IMR-90 (cell line): ENCODE measurements around the gene GRM2. TPM values are rescaled to one million over a fixed set of nuclear protein-coding genes. Genes with fewer than 3 reads are reported as not detected.
A peak's percentile ranks its signal among the peaks of the same experiment; 100 is the strongest.

Experiments
- ATAC-seq: fragments of 200-7000 bp; cut with Tn5 transposase; 2 replicates; pipeline ENCODE4 v1.9.1; 2020; ENCODE audit warnings: low read depth, mild to moderate bottlenecking, moderate library complexity
- BruUV-seq: library from RNA; stranded (reverse); fragments of 400-500 nt; replicated peaks from 2 replicates; lab custom pipeline; 2021; lab: Mats Ljungman, UMichigan
- CTCF ChIA-PET: fragments of 300-600 bp; formaldehyde crosslinking; extraction: SDS; loops from one replicate; lab custom pipeline; 2021; ENCODE audit warnings: antibody characterized with exemption; lab: Yijun Ruan, JAX
- POLR2A ChIA-PET: fragments of 300-600 bp; sonication (Branson Sonifier 250); formaldehyde crosslinking; loops from one replicate; lab custom pipeline; 2022; ENCODE audit warnings: antibody characterized with exemption; ENCODE audit not compliant: unreplicated experiment; lab: Charles Lee
- DNase-seq: peaks from one replicate; pipeline ENCODE4 v3.0.0; 2013
- H2AFZ ChIP-seq: replicated peaks from 2 replicates; pipeline ENCODE3; 2013; ENCODE audit warnings: low read length, mild to moderate bottlenecking; ENCODE audit not compliant: poor library complexity
- H2AK5ac ChIP-seq: 2 replicates; pipeline ENCODE4 v1.6.1; 2013; ENCODE audit warnings: low read depth, low read length, inconsistent platforms
- H2AK9ac ChIP-seq: replicated peaks from 2 replicates; pipeline ENCODE3; 2013; ENCODE audit warnings: mild to moderate bottlenecking, low read depth, low read length, moderate library complexity; ENCODE audit not compliant: poor library complexity
- H2BK120ac ChIP-seq: 2 replicates; pipeline ENCODE4 v1.6.1; 2013; ENCODE audit warnings: low read depth, low read length, inconsistent platforms
- H2BK15ac ChIP-seq: 3 replicates; pipeline ENCODE4 v1.6.1; 2013; ENCODE audit warnings: low read depth, low read length, inconsistent platforms
- H2BK20ac ChIP-seq: 2 replicates; pipeline ENCODE4 v1.6.1; 2013; ENCODE audit warnings: low read depth, mild to moderate bottlenecking, inconsistent platforms, low read length, moderate library complexity
- H2BK5ac ChIP-seq: 2 replicates; pipeline ENCODE4 v1.6.1; 2013; ENCODE audit warnings: mild to moderate bottlenecking, low read depth, low read length, inconsistent platforms; ENCODE audit not compliant: poor library complexity, severe bottlenecking
- H3K14ac ChIP-seq: replicated peaks from 2 replicates; pipeline ENCODE4 v1.6.1; 2013; ENCODE audit warnings: low read depth, low read length, inconsistent platforms
- H3K18ac ChIP-seq: 2 replicates; pipeline ENCODE4 v1.6.1; 2013; ENCODE audit warnings: low read depth, low read length, control low read depth
- H3K23ac ChIP-seq: 2 replicates; pipeline ENCODE4 v1.6.1; 2013; ENCODE audit warnings: low read depth, low read length, inconsistent platforms
- H3K27ac ChIP-seq: 2 replicates; pipeline ENCODE4 v1.5.1; 2013; ENCODE audit warnings: mild to moderate bottlenecking, control low read depth, low read length; ENCODE audit not compliant: insufficient read depth
- H3K27me3 ChIP-seq: 2 replicates; pipeline ENCODE4 v1.6.1; 2013; ENCODE audit warnings: low read length; ENCODE audit not compliant: control insufficient read depth, insufficient read depth
- H3K36me3 ChIP-seq: 2 replicates; pipeline ENCODE4 v1.6.1; 2013; ENCODE audit warnings: low read length, mixed read lengths; ENCODE audit not compliant: control insufficient read depth, insufficient read depth
- H3K4ac ChIP-seq: 2 replicates; pipeline ENCODE4 v1.6.1; 2013; ENCODE audit warnings: low read depth, low read length, inconsistent platforms
- H3K4me1 ChIP-seq: 2 replicates; pipeline ENCODE4 v1.6.1; 2013; ENCODE audit warnings: low read length, mixed read lengths; ENCODE audit not compliant: control insufficient read depth, insufficient read depth
- H3K4me2 ChIP-seq: 2 replicates; pipeline ENCODE4 v1.6.1; 2013; ENCODE audit warnings: low read depth, mild to moderate bottlenecking, control low read depth, low read length, moderate library complexity
- H3K4me3 ChIP-seq: 2 replicates; pipeline ENCODE4 v1.5.1; 2013; ENCODE audit warnings: low read depth, mild to moderate bottlenecking, control low read depth, low read length, moderate library complexity; ENCODE audit not compliant: insufficient read depth
- H3K56ac ChIP-seq: 2 replicates; pipeline ENCODE4 v1.6.1; 2013; ENCODE audit warnings: low read length, inconsistent platforms; ENCODE audit not compliant: insufficient read depth; ENCODE audit errors: extremely low read depth
- H3K79me1 ChIP-seq, 2 experiments: 2 replicates each; pipeline ENCODE4 v1.6.1; 2013; ENCODE audit warnings: low read length in 2 of 2, inconsistent platforms in 1 of 2, low read depth in 1 of 2
- H3K9ac ChIP-seq: 2 replicates; pipeline ENCODE4 v1.6.1; 2013; ENCODE audit warnings: low read depth, low read length, control low read depth
- H3K9me1 ChIP-seq: 2 replicates; pipeline ENCODE4 v1.6.1; 2013; ENCODE audit warnings: low read length, inconsistent platforms; ENCODE audit not compliant: insufficient read depth
- H3K9me3 ChIP-seq: 2 replicates; pipeline ENCODE4 v1.6.1; 2013; ENCODE audit warnings: low read length; ENCODE audit not compliant: control insufficient read depth, insufficient read depth
- H4K20me1 ChIP-seq: 2 replicates; pipeline ENCODE4 v1.6.1; 2013; ENCODE audit warnings: low read length, inconsistent platforms; ENCODE audit not compliant: insufficient read depth
- H4K5ac ChIP-seq: 2 replicates; pipeline ENCODE4 v1.6.1; 2013; ENCODE audit warnings: mild to moderate bottlenecking, low read depth, low read length, control low read depth
- H4K8ac ChIP-seq, 2 experiments: 2 replicates each; pipeline ENCODE4 v1.6.1; 2013; ENCODE audit warnings: low read depth in 2 of 2, low read length in 2 of 2, control low read depth in 1 of 2, inconsistent platforms in 1 of 2
- H4K91ac ChIP-seq: 2 replicates; pipeline ENCODE4 v1.6.1; 2013; ENCODE audit warnings: low read depth, low read length, inconsistent platforms; ENCODE audit not compliant: insufficient read depth
- CEBPB ChIP-seq: IDR thresholded peaks from 2 replicates; pipeline ENCODE4 v1.6.1; 2012; ENCODE audit warnings: low read depth, low read length, improper control_type of control experiment
- CTCF ChIP-seq: conservative IDR thresholded peaks from 2 replicates; pipeline ENCODE4 v1.5.1; 2012; ENCODE audit warnings: mild to moderate bottlenecking, low read depth, low read length, improper control_type of control experiment
- MAFK ChIP-seq: IDR thresholded peaks from 2 replicates; pipeline ENCODE4 v1.6.1; 2012; ENCODE audit warnings: low read depth, low read length, improper control_type of control experiment
- MAZ ChIP-seq: IDR thresholded peaks from 2 replicates; pipeline ENCODE4 v1.6.1; 2012; ENCODE audit warnings: low read depth, mild to moderate bottlenecking, low read length, improper control_type of control experiment, moderate library complexity, borderline replicate concordance
- RAD21 ChIP-seq: IDR thresholded peaks from 2 replicates; pipeline ENCODE4 v1.6.1; 2012; ENCODE audit warnings: low read length, improper control_type of control experiment
- SMC3 ChIP-seq: fragments of 150-350 bp; IDR thresholded peaks from 2 replicates; pipeline ENCODE4 v1.6.1; 2016; ENCODE audit warnings: low read depth, mild to moderate bottlenecking, antibody characterized with exemption, low read length, moderate library complexity
- WGBS, 2 experiments: methylation state at CpG; one replicate each; pipeline versions ENCODE4 v1.1.5 to v1.1.7; 2013; ENCODE audit warnings: missing lambda C conversion rate in 2 of 2; ENCODE audit not compliant: insufficient read length in 1 of 2; ENCODE audit errors: extremely low coverage in 2 of 2; 5-methylcytosine and 5-hydroxymethylcytosine counted together
- dilution Hi-C: fragments of 300-500 bp; cut with HindIII; formaldehyde crosslinking; loops from one replicate; pipeline ENCODE4 v1.14.3; 2018; ENCODE audit warnings: low sequenced_read_pairs; ENCODE audit not compliant: unreplicated experiment
- in situ Hi-C: fragments of 300-500 bp; cut with MboI; formaldehyde crosslinking; loops from 3 replicates; pipeline ENCODE4 v1.14.3; 2019; ENCODE audit warnings: low sequenced_read_pairs, inconsistent platforms, mixed read lengths
- intact Hi-C: fragments of 100-400 bp; cut with micrococcal nuclease; formaldehyde crosslinking; loops from 2 replicates; pipeline ENCODE4 v1.10.0; 2022
- polyA plus RNA-seq, 3 experiments: library from polyadenylated mRNA; depleted of rRNA; stranded (reverse); fragments of >200 nt; gene quantifications; 2 replicates each; pipeline ENCODE4 v1.2.3, GENCODE V29; 2012; ENCODE audit warnings: low replicate concordance in 1 of 3
- total RNA-seq: library from RNA; depleted of rRNA; stranded (reverse); fragments of >200 nt; gene quantifications from 2 replicates; pipeline ENCODE4 v1.2.3, GENCODE V29; 2012

The GRM2 gene
- total and polyA plus RNA-seq, 2 of the 4 experiments (the other 2 are of a cell fraction), result under 0.01 to 0.14 TPM

GRCh38 chr3:51682079-51682478, 24.8 kb upstream of the GRM2 start:
- Histone ChIP-seq H3K14ac (no peak overlapping the region), H3K56ac (no peak overlapping the region), H2BK120ac (no peak overlapping the region), H2AK9ac (no peak overlapping the region), H3K27me3 (no peaks in the 10 kb centered on the region), H3K4me1 (peaks cover 3% of the 10 kb centered on the region; the same call in 1 of the 2 replicates), H3K4me3 (no peak overlapping the region), H2AFZ (no peak overlapping the region), H3K9me3 (no peaks in the 10 kb centered on the region), H3K9me1 (0 out of 2 replicates have a peak, but pooled peaks cover under 1% of the 10 kb centered on the region), H3K9ac (no peak overlapping the region), H3K4ac (no peak overlapping the region), H2BK15ac (no peak overlapping the region), H4K5ac (no peak overlapping the region), H3K23ac (no peak overlapping the region), H2BK5ac (no peak overlapping the region), H2AK5ac (no peak overlapping the region), H3K36me3 (peaks cover 30% of the 10 kb centered on the region), H3K4me2 (no peak overlapping the region), H2BK20ac (no peak overlapping the region), H4K20me1 (peaks cover 14% of the 10 kb centered on the region), H3K79me1 (peaks cover 27 to 29% of the 10 kb centered on the region in 2 experiments; a peak in 3 of 4 replicates), H4K91ac (no peak overlapping the region), H3K27ac (no peak overlapping the region), H3K18ac (no peak overlapping the region), H4K8ac (no peak overlapping the region)
- WGBS, 2 experiments, result 40% methylated on average over 1 of the region's 4 CpGs; no CpG with 5 or more reads in 1 of the 2 experiments
- in situ Hi-C loops, result loop anchor here (5.0 to 25.0 kb wide), 2 partner anchors 180 to 1070 kb away; partner anchors contain the start of genes CISH, DCAF1 and MAPKAPK3
- DNase-seq, result peak; percentile 88
- peak; percentile 99 for ATAC-seq
- intact Hi-C loops, result loop anchor here (1.0 kb wide), 2 partner anchors 180 to 291 kb away; partner anchors contain the start of gene RBM15B
- ChIA-PET POLR2A (interaction anchor here (2.8 kb wide), 1 partner anchor 183 kb away, joined by 9 read pairs; the partner anchor contains the start of gene DCAF1), CTCF (interaction anchor here (0.6 to 3.5 kb wide), 14 partner anchors 9 to 1066 kb away, joined by 3 to 34 read pairs (median 4); partner anchors contain the start of gene DCAF1)
- BruUV-seq, result no TSS peak
- TF ChIP-seq CEBPB, result no peak
- peak; percentile 75 for TF ChIP-seq SMC3
- TF ChIP-seq MAZ, result no peak; the same call in 1 of the 2 replicates
- TF ChIP-seq MAFK, result 0 out of 2 replicates have a peak, but pooled peaks have one; percentile 21
- peak; percentile 93 for TF ChIP-seq RAD21
- TF ChIP-seq CTCF, result peak; percentile 92
- dilution Hi-C loops, result no loop called here
